Gastrocnemius medialis (tissue), 4 donors: ENCODE data around the gene ARL4D.

ENCODE experiments used
- CTCF ChIP-seq, 5 experiments: fragments of 450-650 bp in 3 of 5; fragments of 200-600 bp in 2 of 5; sonication (generic) in 2 of 5; IDR thresholded peaks in 4 of 5; conservative IDR thresholded peaks in 1 of 5; 1 replicate in 4 of 5; 2 replicates in 1 of 5; pipeline ENCODE4 v1.5.1; 2016 to 2019; ENCODE audit warnings: antibody characterized with exemption in 5 of 5, mild to moderate bottlenecking in 3 of 5, moderate library complexity in 3 of 5
- POLR2A ChIP-seq, 2 donors: fragments of 450-650 bp; IDR thresholded peaks; one replicate each; pipeline ENCODE4 v1.6.1; 2017; ENCODE audit warnings: antibody characterized with exemption in 2 of 2, mild to moderate bottlenecking in 2 of 2, moderate library complexity in 2 of 2

- TF ChIP-seq POLR2A (IDR thresholded peaks at IDR 0.05) (no peak), CTCF (IDR thresholded peaks at IDR 0.05 in 4 of 5, conservative IDR thresholded peaks at IDR 0.05 in 1 of 5) (no peak)
Observed at GRCh38 chr17:43411369-43411677, 12.5 kb downstream of the ARL4D start.
